Neural cell (in vitro differentiated cells): ENCODE results near the gene MTHFD2. TPM values are rescaled to one million over a fixed set of nuclear protein-coding genes. Genes with fewer than 3 reads are reported as not detected.
A peak's percentile ranks its signal among the peaks of the same experiment; 100 is the strongest.

Experiments
- H2AFZ ChIP-seq: fragments of 200-600, 300-800 bp; sonication (generic), shearing (Covaris generic); 2 replicates; pipeline ENCODE4 v1.6.0; 2014; ENCODE audit warnings: low read depth, mild to moderate bottlenecking, antibody characterized with exemption, low read length, moderate library complexity
- H3F3A ChIP-seq: fragments of 200-600 bp; shearing (Covaris generic); 2 replicates; pipeline ENCODE4 v1.6.1; 2016; ENCODE audit warnings: mild to moderate bottlenecking, moderate library complexity, mixed read lengths, antibody characterized with exemption, low read length; ENCODE audit not compliant: insufficient read depth, poor library complexity, severe bottlenecking
- H3K27ac ChIP-seq: fragments of 200-600, 300-800 bp; sonication (generic), shearing (Covaris generic); 2 replicates; pipeline ENCODE4 v1.5.1; 2014; ENCODE audit warnings: mild to moderate bottlenecking, low read length, moderate library complexity
- H3K27me3 ChIP-seq: fragments of 300-800, 200-600 bp; sonication (generic), shearing (Covaris generic); 2 replicates; pipeline ENCODE4 v1.6.0; 2014; ENCODE audit warnings: mild to moderate bottlenecking, low read depth, low read length, moderate library complexity; ENCODE audit not compliant: insufficient read depth
- H3K36me3 ChIP-seq: fragments of 300-800, 200-600 bp; sonication (generic), shearing (Covaris generic); 2 replicates; pipeline ENCODE4 v1.5.1; 2014; ENCODE audit warnings: mild to moderate bottlenecking, antibody characterized with exemption, low read length, moderate library complexity; ENCODE audit not compliant: insufficient read depth
- H3K4me2 ChIP-seq: fragments of 300-800, 200-600 bp; sonication (generic), shearing (Covaris generic); 2 replicates; pipeline ENCODE4 v1.6.0; 2014; ENCODE audit warnings: mild to moderate bottlenecking, low read length
- H3K4me3 ChIP-seq: fragments of 300-800, 200-600 bp; sonication (generic), shearing (Covaris generic); 2 replicates; pipeline ENCODE4 v1.5.1; 2014; ENCODE audit warnings: mild to moderate bottlenecking, low read length, moderate library complexity
- H3K79me2 ChIP-seq: fragments of 200-600 bp; shearing (Covaris generic); replicated peaks from 2 replicates; pipeline ENCODE4 v1.6.0; 2014; ENCODE audit warnings: mild to moderate bottlenecking, low read length, moderate library complexity; ENCODE audit not compliant: insufficient read depth
- H3K9ac ChIP-seq: fragments of 300-800, 200-600 bp; sonication (generic), shearing (Covaris generic); 2 replicates; pipeline ENCODE4 v1.6.1; 2016; ENCODE audit warnings: mild to moderate bottlenecking, low read length, mixed read lengths
- H3K9me2 ChIP-seq: fragments of 200-600 bp; shearing (Covaris generic); 2 replicates; pipeline ENCODE4 v1.6.1; 2016; ENCODE audit warnings: mild to moderate bottlenecking, low read length, mixed read lengths; ENCODE audit not compliant: insufficient read depth
- H3K9me3 ChIP-seq: fragments of 200-600, 300-800 bp; sonication (generic), shearing (Covaris generic); 2 replicates; pipeline ENCODE4 v1.6.1; 2016; ENCODE audit warnings: mild to moderate bottlenecking, mixed run types, low read length, moderate library complexity, mixed read lengths
- H4K20me1 ChIP-seq: fragments of 200-600 bp; shearing (Covaris generic); 2 replicates; pipeline ENCODE4 v1.6.1; 2016; ENCODE audit warnings: mild to moderate bottlenecking, mixed run types; ENCODE audit not compliant: insufficient read depth
- CTCF ChIP-seq: fragments of 450-650 bp; IDR thresholded peaks from 2 replicates; pipeline ENCODE4 v1.5.1; 2014; ENCODE audit warnings: antibody characterized with exemption, mild to moderate bottlenecking, moderate library complexity; ENCODE audit not compliant: poor library complexity, severe bottlenecking
- EP300 ChIP-seq: fragments of 450-650 bp; conservative IDR thresholded peaks from 2 replicates; pipeline ENCODE4 v1.6.1; 2014; ENCODE audit warnings: antibody characterized with exemption, mild to moderate bottlenecking, moderate library complexity; ENCODE audit not compliant: poor library complexity, severe bottlenecking
- EZH2 ChIP-seq: fragments of 200-600, 300-800 bp; shearing (Covaris generic), sonication (generic); IDR thresholded peaks from 2 replicates; pipeline ENCODE4 v1.6.1; 2014; ENCODE audit warnings: antibody characterized with exemption, low read length, borderline replicate concordance, mild to moderate bottlenecking; ENCODE audit not compliant: insufficient read depth, poor library complexity, severe bottlenecking
- MXI1 ChIP-seq: fragments of 450-650 bp; conservative IDR thresholded peaks from 2 replicates; pipeline ENCODE4 v1.6.1; 2014; ENCODE audit warnings: antibody characterized with exemption, mild to moderate bottlenecking; ENCODE audit not compliant: poor library complexity, severe bottlenecking
- POLR2AphosphoS5 ChIP-seq: IDR thresholded peaks from 2 replicates; pipeline ENCODE4 v1.6.1; 2012
- RAD21 ChIP-seq: fragments of 450-650 bp; conservative IDR thresholded peaks from 2 replicates; pipeline ENCODE4 v1.6.1; 2014; ENCODE audit warnings: antibody characterized with exemption, mild to moderate bottlenecking, moderate library complexity
- REST ChIP-seq: IDR thresholded peaks from 2 replicates; pipeline ENCODE4 v1.6.1; 2012; ENCODE audit warnings: borderline replicate concordance
- SMC3 ChIP-seq: fragments of 450-650 bp; conservative IDR thresholded peaks from 2 replicates; pipeline ENCODE4 v1.6.1; 2014; ENCODE audit warnings: antibody characterized with exemption, mild to moderate bottlenecking, moderate library complexity; ENCODE audit not compliant: poor library complexity
- TAF1 ChIP-seq: IDR thresholded peaks from 2 replicates; pipeline ENCODE4 v1.6.1; 2012; ENCODE audit warnings: low read depth
- polyA plus RNA-seq: library from polyadenylated mRNA; depleted of rRNA; stranded (reverse); fragments of >200 nt; gene quantifications from 2 replicates; pipeline ENCODE4 v1.2.3, GENCODE V29; 2014

Gene MTHFD2
- polyA plus RNA-seq, 1 donor from 2014 or later = 26.3 TPM

GRCh38 chr2:74149570-74150319, 48.7 kb upstream of the MTHFD2 start:
- Histone ChIP-seq H3K9me3 (no peaks in the 10 kb centered on the region), H3K27me3 (no peaks in the 10 kb centered on the region), H3K36me3 (peaks cover 3% of the 10 kb centered on the region), H4K20me1 (no peaks in the 10 kb centered on the region), H3K79me2 (peaks cover 20% of the 10 kb centered on the region), H3K9ac (no peak overlapping the region), H3K9me2 (no peaks in the 10 kb centered on the region), H3K27ac (no peak overlapping the region), H2AFZ (no peak overlapping the region), H3F3A (no peaks in the 10 kb centered on the region), H3K4me3 (peak overlapping the region; percentile 94), H3K4me2 (no peak overlapping the region)
- no peak for TF ChIP-seq EZH2
- TF ChIP-seq CTCF = no peak
- no peak for TF ChIP-seq MXI1
- no peak for TF ChIP-seq EP300
- no peak for TF ChIP-seq POLR2AphosphoS5
- TF ChIP-seq SMC3 = no peak
- no peak for TF ChIP-seq REST
- no peak for TF ChIP-seq RAD21

- TF ChIP-seq RAD21 (no peak), POLR2AphosphoS5 (no peak), TAF1 (no peak), EZH2 (no peak), SMC3 (no peak), MXI1 (no peak), REST (no peak), EP300 (no peak), CTCF (no peak)
- Histone ChIP-seq H3K79me2 (peaks cover 9% of the 10 kb centered on the region), H3F3A (no peaks in the 10 kb centered on the region), H3K36me3 (peaks cover 3% of the 10 kb centered on the region), H4K20me1 (no peaks in the 10 kb centered on the region), H3K9ac (no peak overlapping the region), H2AFZ (no peak overlapping the region), H3K4me2 (no peak overlapping the region), H3K9me2 (no peaks in the 10 kb centered on the region), H3K4me3 (no peak overlapping the region), H3K27me3 (no peaks in the 10 kb centered on the region), H3K27ac (no peak overlapping the region), H3K9me3 (no peaks in the 10 kb centered on the region)
These were observed 45.5 kb upstream of the MTHFD2 start for GRCh38 chr2:74152954-74153353.
